A549 (cell line): ENCODE measurements around the gene MSTN. TPM values are rescaled to one million over a fixed set of nuclear protein-coding genes. Genes with fewer than 3 reads are reported as not detected.

Source experiments
- ATAC-seq, 2 experiments: fragments of 200-7000 bp in 1 of 2; fragments of >200 bp in 1 of 2; cut with Nextera tagmentation in 1 of 2; cut with Tn5 transposase in 1 of 2; 3 replicates each; pipeline versions ENCODE4 v1.8.0 to v1.9.1; 2018 to 2020; ENCODE audit warnings: mild to moderate bottlenecking in 1 of 2, moderate library complexity in 1 of 2
- CTCF ChIA-PET: fragments of 300-600 bp; sonication (Branson Sonifier 250); formaldehyde crosslinking; extraction: SDS; loops from one replicate; lab custom pipeline; 2021; ENCODE audit warnings: antibody characterized with exemption, inconsistent platforms; lab: Yijun Ruan, JAX
- POLR2A ChIA-PET: fragments of 350-600 bp; formaldehyde crosslinking; extraction: SDS; loops from one replicate; lab custom pipeline; 2021; ENCODE audit warnings: antibody characterized with exemption, inconsistent platforms; lab: Yijun Ruan, JAX
- DNase-seq, 2 experiments: peaks; one replicate each; pipeline versions ENCODE4 v3.0.0 to v3.0.0-alpha.2; 2011 to 2016; ENCODE audit warnings: low read depth in 1 of 2, low spot score in 1 of 2
- FAIRE-seq: peaks from 2 replicates; lab custom pipeline; 2011; peaks lifted over from hg19 to GRCh38; lab: Jason Lieb, UNC
- H3K27ac ChIP-seq, 2 experiments: fragments of >200 bp; sonication (Bioruptor Twin); formaldehyde crosslinking; 3 replicates each; pipeline ENCODE4 v1.5.1; 2016 to 2017
- H3K4me1 ChIP-seq: fragments of >200 bp; sonication (Bioruptor Twin); formaldehyde crosslinking; 3 replicates; pipeline ENCODE4 v1.6.1; 2016
- H3K4me2 ChIP-seq: fragments of >200 bp; sonication (Bioruptor Twin); formaldehyde crosslinking; 3 replicates; pipeline ENCODE4 v1.6.1; 2016
- H3K4me3 ChIP-seq: fragments of >200 bp; sonication (Bioruptor Twin); formaldehyde crosslinking; 3 replicates; pipeline ENCODE4 v1.5.1; 2016
- H3K9me3 ChIP-seq: fragments of >200 bp; sonication (Bioruptor Twin); formaldehyde crosslinking; 3 replicates; pipeline ENCODE4 v1.6.1; 2016
- CHD2 ChIP-seq: fragments of 150-350 bp; IDR thresholded peaks from 2 replicates; pipeline ENCODE4 v1.6.1; 2014; ENCODE audit warnings: low read length; ENCODE audit not compliant: partially characterized antibody
- CHD4 ChIP-seq: fragments of 200-600 bp; sonication (generic); IDR thresholded peaks from 2 replicates; pipeline ENCODE4 v1.6.1; 2016; ENCODE audit warnings: antibody characterized with exemption, mild to moderate bottlenecking, borderline replicate concordance
- CTCF ChIP-seq: fragments of >200 bp; sonication (Bioruptor Twin); formaldehyde crosslinking; IDR thresholded peaks from 3 replicates; pipeline ENCODE4 v1.5.1; 2016
- EHMT2 ChIP-seq: fragments of 200-600 bp; sonication (generic); IDR thresholded peaks from 2 replicates; pipeline ENCODE4 v1.6.1; 2016; ENCODE audit warnings: antibody characterized with exemption, low read depth, mild to moderate bottlenecking, moderate library complexity
- ESRRA ChIP-seq: fragments of 150-350 bp; IDR thresholded peaks from 2 replicates; pipeline ENCODE4 v1.6.1; 2014; ENCODE audit warnings: mild to moderate bottlenecking, low read length, borderline replicate concordance
- FOXS1 ChIP-seq: fragments of 250-450 bp; sonication (Bioruptor Pico); IDR thresholded peaks from 2 replicates; pipeline ENCODE4 v1.5.0; 2020; ENCODE audit warnings: mild to moderate bottlenecking, moderate library complexity
- GATA3 ChIP-seq: IDR thresholded peaks from 2 replicates; pipeline ENCODE4 v1.6.1; 2012; ENCODE audit warnings: borderline replicate concordance
- HDAC2 ChIP-seq: fragments of 200-600 bp; sonication (generic); IDR thresholded peaks from 2 replicates; pipeline ENCODE4 v1.6.1; 2016
- HOXB13 ChIP-seq: fragments of 250-450 bp; sonication (Bioruptor Pico); IDR thresholded peaks from 2 replicates; pipeline ENCODE4 v1.5.0; 2020; ENCODE audit warnings: low read depth, mild to moderate bottlenecking, moderate library complexity
- JUN ChIP-seq, 2 experiments: fragments of >200 bp; sonication (Bioruptor Twin); formaldehyde crosslinking; IDR thresholded peaks; 2 replicates in 1 of 2; 3 replicates in 1 of 2; pipeline ENCODE4 v1.6.1; 2016 to 2017
- KDM1A ChIP-seq: fragments of 200-600 bp; sonication (generic); IDR thresholded peaks from 2 replicates; pipeline ENCODE4 v1.6.1; 2016; ENCODE audit warnings: low read depth, mild to moderate bottlenecking
- MAFK ChIP-seq: fragments of 450-650 bp; IDR thresholded peaks from 2 replicates; pipeline ENCODE4 v1.6.1; 2014; ENCODE audit not compliant: partially characterized antibody
- MYC ChIP-seq: IDR thresholded peaks from 2 replicates; pipeline ENCODE4 v1.6.1; 2012; ENCODE audit warnings: mild to moderate bottlenecking, inconsistent platforms, low read length, improper control_type of control experiment, borderline replicate concordance
- NFE2L2 ChIP-seq: fragments of 150-350 bp; conservative IDR thresholded peaks from 2 replicates; pipeline ENCODE4 v1.6.1; 2014; ENCODE audit warnings: low read length
- NPAS2 ChIP-seq: fragments of 250-450 bp; sonication (Bioruptor Pico); IDR thresholded peaks from 2 replicates; pipeline ENCODE4 v1.8.0; 2022; ENCODE audit warnings: mild to moderate bottlenecking, moderate library complexity, borderline replicate concordance
- NR3C1 ChIP-seq: fragments of >200 bp; sonication (Bioruptor Twin); formaldehyde crosslinking; IDR thresholded peaks from 3 replicates; pipeline ENCODE4 v1.6.1; 2017
- RAD21 ChIP-seq, 2 experiments: fragments of >200 bp in 1 of 2; sonication (Bioruptor Twin) in 1 of 2; formaldehyde crosslinking in 1 of 2; IDR thresholded peaks in 1 of 2; conservative IDR thresholded peaks in 1 of 2; 2 replicates in 1 of 2; 3 replicates in 1 of 2; pipeline ENCODE4 v1.6.1; 2012 to 2018; ENCODE audit warnings: inconsistent platforms in 1 of 2
- RFX5 ChIP-seq: fragments of 450-650 bp; IDR thresholded peaks from 2 replicates; pipeline ENCODE4 v1.7.1; 2014; ENCODE audit warnings: antibody characterized with exemption, mild to moderate bottlenecking, moderate library complexity
- SMC3 ChIP-seq: fragments of >200 bp; sonication (Bioruptor Twin); formaldehyde crosslinking; IDR thresholded peaks from 3 replicates; pipeline ENCODE4 v1.6.1; 2018; ENCODE audit warnings: inconsistent platforms
- SREBF2 ChIP-seq: fragments of 450-650 bp; IDR thresholded peaks from 2 replicates; pipeline ENCODE4 v1.6.1; 2014; ENCODE audit warnings: mild to moderate bottlenecking, moderate library complexity
- TFCP2L1 ChIP-seq: fragments of 250-450 bp; sonication (Bioruptor Pico); IDR thresholded peaks from 2 replicates; pipeline ENCODE4 v1.5.0; 2021; ENCODE audit warnings: mild to moderate bottlenecking
- ZC3H11A ChIP-seq: fragments of 450-650 bp; IDR thresholded peaks from 2 replicates; pipeline ENCODE4 v1.6.1; 2014; ENCODE audit warnings: antibody characterized with exemption, mild to moderate bottlenecking
- ZFP36 ChIP-seq: fragments of 450-650 bp; IDR thresholded peaks from 2 replicates; pipeline ENCODE4 v1.6.1; 2014; ENCODE audit warnings: borderline replicate concordance; ENCODE audit not compliant: partially characterized antibody
- ZSCAN20 ChIP-seq: fragments of 250-450 bp; sonication (Bioruptor Pico); IDR thresholded peaks from 2 replicates; pipeline ENCODE4 v1.8.0; 2022; ENCODE audit warnings: mild to moderate bottlenecking, moderate library complexity
- WGBS: methylation state at CpG from one replicate; pipeline ENCODE4 v1.1.6; 2017; ENCODE audit errors: missing lambda C conversion rate; 5-methylcytosine and 5-hydroxymethylcytosine counted together
- polyA plus RNA-seq, 4 experiments: library from polyadenylated mRNA; depleted of rRNA in 3 of 4; stranded (reverse); fragments of >200 nt; fragmentation: RNase III in 1 of 4; extraction: RNeasy Plus Mini Kit Qiagen cat#74134 plus additional on column Dnase treatment in 1 of 4; gene quantifications; 2 replicates in 3 of 4; 3 replicates in 1 of 4; pipeline ENCODE4 v1.2.3, GENCODE V29; 2011 to 2017
- TF ChIP-seq, protein P1 (sequence below): fragments of 250-450 bp; sonication (Bioruptor Pico); IDR thresholded peaks from 2 replicates; pipeline ENCODE4 v1.5.0; 2020; ENCODE audit warnings: low read depth, mild to moderate bottlenecking, moderate library complexity

Gene MSTN
- polyA plus RNA-seq, 2 of the 4 experiments (the other 2 are of a cell fraction): 0.06 to 0.13 TPM

DNA sequence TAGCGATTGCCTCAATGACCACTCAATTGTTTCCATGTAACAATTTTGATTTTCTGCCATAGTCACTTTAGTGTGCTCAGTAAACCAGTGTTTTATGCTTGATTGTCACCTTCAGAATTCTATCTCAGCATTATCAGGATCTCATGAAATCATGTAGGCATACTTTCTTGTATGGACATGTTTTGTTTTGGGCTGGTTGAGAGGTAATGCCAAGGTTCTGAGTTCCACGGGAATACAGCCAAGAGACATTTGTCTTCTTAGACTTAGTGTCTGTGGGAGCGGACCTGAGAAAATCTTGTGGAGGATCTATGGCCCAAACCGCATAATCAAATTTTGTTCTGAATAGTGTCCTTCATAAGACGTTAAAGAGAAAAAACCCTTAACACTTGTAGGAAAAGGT lies 10.2 kb downstream of the MSTN start:
- ChIA-PET CTCF (no interaction called here), POLR2A (no interaction called here)
- FAIRE-seq (no peak), ATAC-seq (no peak), DNase-seq (no peak)
- Histone ChIP-seq H3K4me2 (no peak overlapping the region), H3K4me1 (no peaks in the 10 kb centered on the region), H3K9me3 (no peaks in the 10 kb centered on the region), H3K27ac (no peak overlapping the region), H3K4me3 (no peak overlapping the region)
- TF ChIP-seq JUN (IDR thresholded peaks at IDR 0.05) (no peak), HDAC2 (no peak), SMC3 (no peak), SREBF2 (no peak), NR3C1 (no peak), NFE2L2 (no peak), MYC (no peak), CHD4 (no peak), KDM1A (no peak), TFCP2L1 (CRISPR knock-in tag) (no peak), EHMT2 (no peak), HOXB13 (CRISPR knock-in tag) (no peak)
- WGBS: 81% methylated on average over 5 of the region's 5 CpGs

- FAIRE-seq (no peak), ATAC-seq (no peak), DNase-seq (no peak)
- Histone ChIP-seq H3K4me1 (no peaks in the 10 kb centered on the region), H3K27ac (no peak overlapping the region), H3K9me3 (no peaks in the 10 kb centered on the region), H3K4me2 (no peak overlapping the region), H3K4me3 (no peak overlapping the region)
- POLR2A ChIA-PET: no interaction called here
- CTCF ChIA-PET: interaction anchor here (1.1 to 1.5 kb wide), 3 partner anchors 9 to 38 kb away, joined by 3 to 6 read pairs (median 4); no protein-coding TSS in a partner anchor
- TF ChIP-seq ZC3H11A (no peak), GATA3 (no peak), TFCP2L1 (CRISPR knock-in tag) (no peak), ZSCAN20 (CRISPR knock-in tag) (no peak), FOXS1 (CRISPR knock-in tag) (no peak)
Measured at GRCh38 chr2:190051223-190051622, 11.3 kb downstream of the MSTN start.

- ChIA-PET CTCF (no interaction called here), POLR2A (no interaction called here)
- no peak for FAIRE-seq
- no peak overlapping the region for H3K27ac ChIP-seq
- no peak overlapping the region for H3K4me2 ChIP-seq
- TF ChIP-seq CHD2 (no peak), NR3C1 (no peak), RAD21 (conservative IDR thresholded peaks at IDR 0.05 in 1 of 2, IDR thresholded peaks at IDR 0.05 in 1 of 2) (no peak), ZSCAN20 (CRISPR knock-in tag) (no peak), NPAS2 (CRISPR knock-in tag) (no peak), MAFK (no peak), ZFP36 (no peak), RFX5 (no peak), JUN (IDR thresholded peaks at IDR 0.05) (no peak), ESRRA (no peak)
- H3K4me3 ChIP-seq: no peak overlapping the region
- H3K9me3 ChIP-seq: no peaks in the 10 kb centered on the region
- ATAC-seq: no peak
- no peaks in the 10 kb centered on the region for H3K4me1 ChIP-seq
- DNase-seq: no peak
Measured at GRCh38 chr2:190050001-190050400, 12.5 kb downstream of the MSTN start.

DNA sequence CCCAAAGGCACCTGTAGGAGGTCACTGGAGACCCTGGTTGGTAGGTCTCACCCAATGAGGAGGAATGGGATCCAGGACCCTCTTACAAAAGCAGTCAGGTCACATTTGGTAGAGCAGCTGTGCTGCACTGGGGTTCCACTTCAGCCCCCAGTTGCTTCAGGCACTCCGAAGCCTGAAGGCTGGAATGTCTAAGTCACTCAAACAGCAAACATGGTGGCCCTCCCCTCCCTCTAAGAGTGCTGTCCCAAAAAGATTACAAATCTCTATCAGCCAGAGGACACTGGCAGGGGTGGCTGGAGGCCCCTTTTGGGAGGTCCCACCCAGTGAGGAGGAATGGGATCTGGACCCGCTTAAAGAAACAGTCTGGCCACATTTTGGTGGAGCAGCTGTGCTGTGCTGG lies 17.7 kb downstream of the MSTN start:
- Histone ChIP-seq H3K4me3 (no peak overlapping the region), H3K4me1 (no peaks in the 10 kb centered on the region), H3K4me2 (no peak overlapping the region), H3K27ac (no peak overlapping the region), H3K9me3 (no peaks in the 10 kb centered on the region)
- ATAC-seq (no peak), DNase-seq (no peak), FAIRE-seq (no peak)
- ChIA-PET CTCF (interaction anchor here (0.7 to 1.2 kb wide), 2 partner anchors 20 to 394 kb away, joined by 3 to 4 read pairs; no protein-coding TSS in a partner anchor), POLR2A (no interaction called here)
- 100% methylated on average over 2 of the region's 2 CpGs for WGBS
- TF ChIP-seq EHMT2 (no peak), ZC3H11A (no peak), CTCF (no peak), CHD2 (no peak)
- TF ChIP-seq, protein P1, sequence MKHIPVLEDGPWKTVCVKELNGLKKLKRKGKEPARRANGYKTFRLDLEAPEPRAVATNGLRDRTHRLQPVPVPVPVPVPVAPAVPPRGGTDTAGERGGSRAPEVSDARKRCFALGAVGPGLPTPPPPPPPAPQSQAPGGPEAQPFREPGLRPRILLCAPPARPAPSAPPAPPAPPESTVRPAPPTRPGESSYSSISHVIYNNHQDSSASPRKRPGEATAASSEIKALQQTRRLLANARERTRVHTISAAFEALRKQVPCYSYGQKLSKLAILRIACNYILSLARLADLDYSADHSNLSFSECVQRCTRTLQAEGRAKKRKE (CRISPR knock-in tag): no peak
